Peyer's patch (tissue), 4 donors: ENCODE measurements around the gene ITGB5. TPM values are rescaled to one million over a fixed set of nuclear protein-coding genes. Genes with fewer than 3 reads are reported as not detected.
"Not testable (repeated sequence)": the region's sequence is repeated elsewhere in the genome, so short reads cannot be mapped to it uniquely, and the experiment has no call there.

Experiments
- DNase-seq, 3 donors: peaks; one replicate each; pipeline ENCODE4 v3.0.0-alpha.2; 2017 to 2019
- H3K27ac ChIP-seq, 4 donors: fragments of 200-600 bp; sonication (generic); one replicate each; pipeline ENCODE4 v1.5.1; 2016 to 2019
- H3K27me3 ChIP-seq, 2 donors: fragments of 200-600 bp; sonication (generic); one replicate each; pipeline ENCODE4 v1.5.1; 2019
- H3K36me3 ChIP-seq, 3 donors: fragments of 200-600 bp; sonication (generic); one replicate each; pipeline ENCODE4 v1.5.1; 2016 to 2019
- H3K4me1 ChIP-seq, 4 donors: fragments of 200-600 bp; sonication (generic); one replicate each; pipeline ENCODE4 v1.5.1; 2016 to 2019
- H3K4me3 ChIP-seq, 4 donors: fragments of 200-600 bp; sonication (generic); 1 replicate in 3 of 4; 2 replicates in 1 of 4; pipeline ENCODE4 v1.5.1; 2016 to 2019; ENCODE audit warnings: mild to moderate bottlenecking in 1 of 4
- H3K9me3 ChIP-seq, 4 donors: fragments of 200-600 bp; sonication (generic); one replicate each; pipeline ENCODE4 v1.5.1; 2016 to 2019; ENCODE audit warnings: mild to moderate bottlenecking in 1 of 4
- CTCF ChIP-seq, 6 experiments: fragments of 450-650 bp in 4 of 6; fragments of 200-600 bp in 2 of 6; sonication (generic) in 1 of 6; IDR thresholded peaks; one replicate each; pipeline ENCODE4 v1.5.1; 2017 to 2019; ENCODE audit warnings: antibody characterized with exemption in 6 of 6, mild to moderate bottlenecking in 3 of 6, moderate library complexity in 1 of 6
- POLR2A ChIP-seq, 2 donors: fragments of 450-650 bp; IDR thresholded peaks; one replicate each; pipeline ENCODE4 v1.5.1; 2017; ENCODE audit warnings: antibody characterized with exemption in 2 of 2, mild to moderate bottlenecking in 2 of 2, moderate library complexity in 2 of 2
- total RNA-seq, 4 donors: library from RNA; depleted of rRNA; stranded (reverse); fragments of >200 nt; gene quantifications; one replicate each; pipeline ENCODE4 v1.1.0, GENCODE V29; 2016

ITGB5 gene
- total RNA-seq, 4 donors from 2014 or later: 79.5 to 143 (median 132) TPM

- Histone ChIP-seq H3K36me3 (peaks cover 0 to 37% (median 0%) of the 10 kb centered on the region in 3 donors), H3K27ac (peak overlapping the region in 1 of 4 donors; percentile 19), H3K27me3 (no peaks in the 10 kb centered on the region), H3K9me3 (no peaks in the 10 kb centered on the region), H3K4me1 (no peaks in the 10 kb centered on the region), H3K4me3 (no peak overlapping the region)
- TF ChIP-seq POLR2A (IDR thresholded peaks at IDR 0.05): no peak
- no peak for TF ChIP-seq CTCF (IDR thresholded peaks at IDR 0.05)
- peak in 1 of 3 donors; percentile 15 for DNase-seq
These were observed 125.1 kb downstream of the ITGB5 start for GRCh38 chr3:124761935-124762660.

- Histone ChIP-seq H3K27me3 (no peaks in the 10 kb centered on the region), H3K36me3 (peaks cover 0 to 29% (median 0%) of the 10 kb centered on the region in 3 donors), H3K9me3 (no peaks in the 10 kb centered on the region), H3K27ac (no peak overlapping the region), H3K4me1 (no peaks in the 10 kb centered on the region), H3K4me3 (no peak overlapping the region)
- TF ChIP-seq CTCF (IDR thresholded peaks at IDR 0.05): peak; percentile 83 to 96 (median 93)
- no peak for TF ChIP-seq POLR2A (IDR thresholded peaks at IDR 0.05)
- DNase-seq: peak; percentile 75 to 94 (median 87)
These were observed 125.8 kb downstream of the ITGB5 start for GRCh38 chr3:124761250-124761796.

GRCh38 chr3:124760601-124761000 is 126.6 kb downstream of the ITGB5 start:
- H3K9me3 ChIP-seq: no peaks in the 10 kb centered on the region
- TF ChIP-seq CTCF (IDR thresholded peaks at IDR 0.05): no peak
- no peak for TF ChIP-seq POLR2A (IDR thresholded peaks at IDR 0.05)
- no peaks in the 10 kb centered on the region for H3K4me1 ChIP-seq
- H3K27ac ChIP-seq: no peak overlapping the region
- no peak for DNase-seq
- peaks cover 0 to 22% (median 0%) of the 10 kb centered on the region in 3 donors for H3K36me3 ChIP-seq
- H3K4me3 ChIP-seq: no peak overlapping the region
- H3K27me3 ChIP-seq: no peaks in the 10 kb centered on the region

- H3K4me1 ChIP-seq: no peaks in the 10 kb centered on the region
- no peak overlapping the region for H3K27ac ChIP-seq
- no peaks in the 10 kb centered on the region for H3K9me3 ChIP-seq
- no peak overlapping the region for H3K4me3 ChIP-seq
- no peaks in the 10 kb centered on the region for H3K27me3 ChIP-seq
- DNase-seq: peak in 1 of 3 donors; percentile 35
- peaks cover 0 to 18% (median 0%) of the 10 kb centered on the region in 3 donors for H3K36me3 ChIP-seq
- no peak for TF ChIP-seq CTCF (IDR thresholded peaks at IDR 0.05)
- TF ChIP-seq POLR2A (IDR thresholded peaks at IDR 0.05): no peak
These were observed 127.3 kb downstream of the ITGB5 start for GRCh38 chr3:124759666-124760401.

GRCh38 chr3:124758851-124759635 is 128.1 kb downstream of the ITGB5 start:
- no peak for TF ChIP-seq CTCF (IDR thresholded peaks at IDR 0.05)
- Histone ChIP-seq H3K27me3 (no peaks in the 10 kb centered on the region), H3K9me3 (no peaks in the 10 kb centered on the region), H3K27ac (no peak overlapping the region), H3K36me3 (peaks cover 0 to 12% (median 0%) of the 10 kb centered on the region in 3 donors), H3K4me3 (no peak overlapping the region), H3K4me1 (no peaks in the 10 kb centered on the region)
- DNase-seq: no peak

GRCh38 chr3:124757926-124758325 is 129.2 kb downstream of the ITGB5 start:
- not testable (repeated sequence) for DNase-seq, H3K36me3 ChIP-seq, H3K4me1 ChIP-seq, H3K9me3 ChIP-seq, H3K27ac ChIP-seq, H3K27me3 ChIP-seq, H3K4me3 ChIP-seq
